Measurements from ENCODE around the gene KIF16B. TPM values are rescaled to one million over a fixed set of nuclear protein-coding genes. Genes with fewer than 3 reads are reported as not detected.

The KIF16B gene
- total RNA-seq, 1 experiment from 2014 or later, result 16.6 TPM

- H3K27me3 ChIP-seq (ENCODE audit: control insufficient read depth, insufficient read depth, low read length), result no peaks in the 10 kb centered on the region
- H3K4me1 ChIP-seq (ENCODE audit: control insufficient read depth, insufficient read depth, low read length), result peaks cover 24% of the 10 kb centered on the region
- no peaks in the 10 kb centered on the region for H3K9me3 ChIP-seq (ENCODE audit: control insufficient read depth, insufficient read depth, low read depth, low read length)
- ATAC-seq, result no peak
- DNase-seq (ENCODE audit: low read depth, low spot score), result no peak
- H3K27ac ChIP-seq (ENCODE audit: low read length), result no peak overlapping the region
- intact Hi-C loops (cut with micrococcal nuclease; ENCODE audit: unreplicated experiment) (no loop called here), in situ Hi-C loops (cut with HindIII; ENCODE audit: low pct_unique_long_range_greater_than_20kb, low sequenced_read_pairs) (no loop called here)
- TF ChIP-seq REST (IDR thresholded peaks at IDR 0.05; ENCODE audit: insufficient read depth in 1 of 2, low read depth in 2 of 2, low read length in 1 of 2), result no peak
- TF ChIP-seq TCF7L2 (IDR thresholded peaks at IDR 0.05; ENCODE audit: low read depth, low read length), result no peak
- no peak for TF ChIP-seq SIN3A (IDR thresholded peaks at IDR 0.05; ENCODE audit: borderline replicate concordance, insufficient read depth, low read depth, low read length)
- no peak for TF ChIP-seq POLR2AphosphoS5 (IDR thresholded peaks at IDR 0.05; ENCODE audit: low read depth, low read length)
- TF ChIP-seq CTCF (IDR thresholded peaks at IDR 0.05), result no peak
- H3K4me3 ChIP-seq (ENCODE audit: low read depth in 2 of 2, low read length in 2 of 2), result no peak overlapping the region
- H3K36me3 ChIP-seq (ENCODE audit: control insufficient read depth, insufficient read depth, low read length), result no peaks in the 10 kb centered on the region
- no TSS peak for BruUV-seq (replicated peaks)
- ChIA-PET CTCF (no interaction called here), POLR2A (no interaction called here)
Observed at GRCh38 chr20:16533502-16533901, 39.7 kb downstream of the KIF16B start.

GRCh38 chr20:16531485-16531884 is 41.8 kb downstream of the KIF16B start:
- no TSS peak for BruUV-seq (replicated peaks)
- ATAC-seq (no peak), DNase-seq (ENCODE audit: low read depth, low spot score) (no peak)
- TF ChIP-seq TCF7L2 (IDR thresholded peaks at IDR 0.05; ENCODE audit: low read depth, low read length), result no peak
- no peak for TF ChIP-seq POLR2AphosphoS5 (IDR thresholded peaks at IDR 0.05; ENCODE audit: low read depth, low read length)
- TF ChIP-seq SIN3A (IDR thresholded peaks at IDR 0.05; ENCODE audit: borderline replicate concordance, insufficient read depth, low read depth, low read length), result no peak
- TF ChIP-seq REST (IDR thresholded peaks at IDR 0.05; ENCODE audit: insufficient read depth in 1 of 2, low read depth in 2 of 2, low read length in 1 of 2), result no peak
- no peak for TF ChIP-seq CTCF (IDR thresholded peaks at IDR 0.05)
- in situ Hi-C loops (cut with HindIII; ENCODE audit: low pct_unique_long_range_greater_than_20kb, low sequenced_read_pairs) (no loop called here), intact Hi-C loops (cut with micrococcal nuclease; ENCODE audit: unreplicated experiment) (no loop called here)
- ChIA-PET POLR2A (no interaction called here), CTCF (no interaction called here)
- Histone ChIP-seq H3K36me3 (ENCODE audit: control insufficient read depth, insufficient read depth, low read length) (no peaks in the 10 kb centered on the region), H3K4me1 (ENCODE audit: control insufficient read depth, insufficient read depth, low read length) (peaks cover 38% of the 10 kb centered on the region), H3K4me3 (ENCODE audit: low read depth in 2 of 2, low read length in 2 of 2) (no peak overlapping the region), H3K27me3 (ENCODE audit: control insufficient read depth, insufficient read depth, low read length) (no peaks in the 10 kb centered on the region), H3K27ac (ENCODE audit: low read length) (no peak overlapping the region), H3K9me3 (ENCODE audit: control insufficient read depth, insufficient read depth, low read depth, low read length) (no peaks in the 10 kb centered on the region)
